PFSK-1 (cell line): ENCODE measurements around the gene CCS.

Experiments used
- POLR2AphosphoS5 ChIP-seq: IDR thresholded peaks from 2 replicates; pipeline ENCODE4 v1.6.1; 2012; ENCODE audit warnings: low read depth, mild to moderate bottlenecking, control low read depth, low read length, moderate library complexity
- TF ChIP-seq, protein P1 (sequence below), 2 experiments: IDR thresholded peaks; 2 replicates each; pipeline versions ENCODE4 v1.6.1 to v1.8.0; 2011 to 2012; ENCODE audit warnings: low read depth in 2 of 2, low read length in 2 of 2, control low read depth in 1 of 2, inconsistent platforms in 1 of 2, mild to moderate bottlenecking in 1 of 2, moderate library complexity in 1 of 2; ENCODE audit not compliant: insufficient read depth in 1 of 2

GRCh38 chr11:66547662-66548009 is 45.3 kb upstream of the CCS start:
- TF ChIP-seq POLR2AphosphoS5 = no peak
- TF ChIP-seq, protein P1, sequence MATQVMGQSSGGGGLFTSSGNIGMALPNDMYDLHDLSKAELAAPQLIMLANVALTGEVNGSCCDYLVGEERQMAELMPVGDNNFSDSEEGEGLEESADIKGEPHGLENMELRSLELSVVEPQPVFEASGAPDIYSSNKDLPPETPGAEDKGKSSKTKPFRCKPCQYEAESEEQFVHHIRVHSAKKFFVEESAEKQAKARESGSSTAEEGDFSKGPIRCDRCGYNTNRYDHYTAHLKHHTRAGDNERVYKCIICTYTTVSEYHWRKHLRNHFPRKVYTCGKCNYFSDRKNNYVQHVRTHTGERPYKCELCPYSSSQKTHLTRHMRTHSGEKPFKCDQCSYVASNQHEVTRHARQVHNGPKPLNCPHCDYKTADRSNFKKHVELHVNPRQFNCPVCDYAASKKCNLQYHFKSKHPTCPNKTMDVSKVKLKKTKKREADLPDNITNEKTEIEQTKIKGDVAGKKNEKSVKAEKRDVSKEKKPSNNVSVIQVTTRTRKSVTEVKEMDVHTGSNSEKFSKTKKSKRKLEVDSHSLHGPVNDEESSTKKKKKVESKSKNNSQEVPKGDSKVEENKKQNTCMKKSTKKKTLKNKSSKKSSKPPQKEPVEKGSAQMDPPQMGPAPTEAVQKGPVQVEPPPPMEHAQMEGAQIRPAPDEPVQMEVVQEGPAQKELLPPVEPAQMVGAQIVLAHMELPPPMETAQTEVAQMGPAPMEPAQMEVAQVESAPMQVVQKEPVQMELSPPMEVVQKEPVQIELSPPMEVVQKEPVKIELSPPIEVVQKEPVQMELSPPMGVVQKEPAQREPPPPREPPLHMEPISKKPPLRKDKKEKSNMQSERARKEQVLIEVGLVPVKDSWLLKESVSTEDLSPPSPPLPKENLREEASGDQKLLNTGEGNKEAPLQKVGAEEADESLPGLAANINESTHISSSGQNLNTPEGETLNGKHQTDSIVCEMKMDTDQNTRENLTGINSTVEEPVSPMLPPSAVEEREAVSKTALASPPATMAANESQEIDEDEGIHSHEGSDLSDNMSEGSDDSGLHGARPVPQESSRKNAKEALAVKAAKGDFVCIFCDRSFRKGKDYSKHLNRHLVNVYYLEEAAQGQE (IDR thresholded peaks at IDR 0.05; ENCODE audit: insufficient read depth in 1 of 2, low read depth in 2 of 2, low read length in 2 of 2) = no peak
